ENCODE results near the gene MAP3K21. TPM values are rescaled to one million over a fixed set of nuclear protein-coding genes. Genes with fewer than 3 reads are reported as not detected.

MAP3K21 gene
- polyA plus RNA-seq, 1 of the 3 experiments (the other 2 are of a cell fraction): 0.33 TPM

GRCh38 chr1:233424779-233425178 is 97.3 kb downstream of the MAP3K21 start:
- H2AFZ ChIP-seq (ENCODE audit: low read depth): no peak overlapping the region
- no peaks in the 10 kb centered on the region for H3K27me3 ChIP-seq (ENCODE audit: insufficient read depth)
- H3K9me2 ChIP-seq: no peaks in the 10 kb centered on the region
- ChIA-PET CTCF (interaction anchor here (1.8 kb wide), 1 partner anchor 16 kb away, joined by 13 read pairs; no protein-coding TSS in a partner anchor), POLR2A (no interaction called here)
- no peaks in the 10 kb centered on the region for H3K36me3 ChIP-seq (replicated peaks in 1 of 2; ENCODE audit: control insufficient read depth in 1 of 2, insufficient read depth in 2 of 2, low read length in 1 of 2)
- WGBS (ENCODE audit: low lambda C conversion rate): 32% methylated on average over 2 of the region's 2 CpGs
- no peaks in the 10 kb centered on the region for H4K20me1 ChIP-seq (ENCODE audit: insufficient read depth)
- H3K4me1 ChIP-seq (ENCODE audit: control insufficient read depth in 1 of 2, insufficient read depth in 2 of 2, low read depth in 1 of 2, low read length in 1 of 2): no peaks in the 10 kb centered on the region
- H3K9ac ChIP-seq: no peak overlapping the region
- H3K79me2 ChIP-seq (ENCODE audit: insufficient read depth): no peaks in the 10 kb centered on the region
- H3F3A ChIP-seq (replicated peaks; ENCODE audit: insufficient read depth): no peaks in the 10 kb centered on the region
- no peaks in the 10 kb centered on the region for H3K9me3 ChIP-seq
- TF ChIP-seq ZBTB33 (IDR thresholded peaks at IDR 0.05; ENCODE audit: borderline replicate concordance, low read depth): no peak
- TF ChIP-seq CTCF (IDR thresholded peaks at IDR 0.05): peak; percentile 38
- no peak overlapping the region for H3K27ac ChIP-seq (ENCODE audit: low read depth in 2 of 2, low read length in 1 of 2)
- H3K4me3 ChIP-seq (ENCODE audit: low read depth in 2 of 2, low read length in 1 of 2): no peak overlapping the region
- DNase-seq: no peak
- 0 out of 2 replicates have a peak overlapping the region, but pooled peaks have one; percentile 20 for H3K4me2 ChIP-seq

DNA sequence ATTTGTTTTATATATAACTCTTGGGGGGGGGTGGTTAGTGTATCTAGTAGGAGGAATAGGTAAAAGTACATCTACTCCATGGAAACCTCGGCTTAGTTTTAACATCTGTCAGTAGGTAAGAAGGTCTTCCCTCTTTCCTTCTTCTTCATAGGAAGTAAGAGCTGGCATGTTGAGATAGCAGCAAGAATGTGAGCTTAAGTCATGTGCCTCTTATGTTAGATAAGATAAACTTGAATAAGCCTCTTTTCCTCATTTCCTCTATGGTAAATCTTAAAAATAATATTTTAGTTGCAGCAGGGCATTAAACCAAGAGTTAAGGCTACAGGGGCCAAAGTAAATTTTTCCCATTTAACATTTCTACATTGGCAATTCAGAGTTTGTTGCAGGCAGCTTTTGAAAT is 100.4 kb downstream of the MAP3K21 start:
- no peak overlapping the region for H3K27ac ChIP-seq (ENCODE audit: low read depth in 2 of 2, low read length in 1 of 2)
- no peaks in the 10 kb centered on the region for H3K4me1 ChIP-seq (ENCODE audit: control insufficient read depth in 1 of 2, insufficient read depth in 2 of 2, low read depth in 1 of 2, low read length in 1 of 2)
- no peaks in the 10 kb centered on the region for H3K9me3 ChIP-seq
- no peaks in the 10 kb centered on the region for H3K79me2 ChIP-seq (ENCODE audit: insufficient read depth)
- WGBS (ENCODE audit: low lambda C conversion rate): 64% methylated on average over 1 of the region's 1 CpG
- no peak overlapping the region for H3K4me3 ChIP-seq (ENCODE audit: low read depth in 2 of 2, low read length in 1 of 2)
- H3K36me3 ChIP-seq (replicated peaks in 1 of 2; ENCODE audit: control insufficient read depth in 1 of 2, insufficient read depth in 2 of 2, low read length in 1 of 2): no peaks in the 10 kb centered on the region
- no peaks in the 10 kb centered on the region for H3K9me2 ChIP-seq
- H4K20me1 ChIP-seq (ENCODE audit: insufficient read depth): no peaks in the 10 kb centered on the region
- no peaks in the 10 kb centered on the region for H3K27me3 ChIP-seq (ENCODE audit: insufficient read depth)
- ChIA-PET POLR2A (no interaction called here), CTCF (interaction anchor here (0.6 to 2.1 kb wide), 4 partner anchors 13 to 687 kb away, joined by 3 to 16 read pairs (median 3); no protein-coding TSS in a partner anchor)
- H3K4me2 ChIP-seq: no peak overlapping the region
- TF ChIP-seq GATA2 (CRISPR knock-in tag; IDR thresholded peaks at IDR 0.05) (no peak), NFIC (IDR thresholded peaks at IDR 0.05; ENCODE audit: borderline replicate concordance) (no peak), YY1 (IDR thresholded peaks at IDR 0.05; ENCODE audit: low read depth) (no peak), MEF2A (IDR thresholded peaks at IDR 0.05; ENCODE audit: borderline replicate concordance, low read depth) (no peak), RCOR1 (IDR thresholded peaks at IDR 0.05; ENCODE audit: low read length) (no peak)
- H3K9ac ChIP-seq: no peak overlapping the region
- no peak overlapping the region for H2AFZ ChIP-seq (ENCODE audit: low read depth)
- DNase-seq: no peak
- no peaks in the 10 kb centered on the region for H3F3A ChIP-seq (replicated peaks; ENCODE audit: insufficient read depth)

Measured in SK-N-SH (cell line).